Stimulated activated CD8-positive, alpha-beta memory T cell treated with anti-CD3 and anti-CD28 coated beads, Interleukin-7, amount 100 ng/mL, for 48 hours (primary cell): ENCODE data around the gene EVA1C.
"Not testable (repeated sequence)": the region's sequence is repeated elsewhere in the genome, so short reads cannot be mapped to it uniquely, and the experiment has no call there.

Experiments used
- DNase-seq, 2 donors: peaks; one replicate each; pipeline ENCODE4 v3.0.0-alpha.2; 2020; ENCODE audit warnings: low read depth in 1 of 2; ENCODE audit errors: extremely low read depth in 1 of 2

The EVA1C gene

DNA sequence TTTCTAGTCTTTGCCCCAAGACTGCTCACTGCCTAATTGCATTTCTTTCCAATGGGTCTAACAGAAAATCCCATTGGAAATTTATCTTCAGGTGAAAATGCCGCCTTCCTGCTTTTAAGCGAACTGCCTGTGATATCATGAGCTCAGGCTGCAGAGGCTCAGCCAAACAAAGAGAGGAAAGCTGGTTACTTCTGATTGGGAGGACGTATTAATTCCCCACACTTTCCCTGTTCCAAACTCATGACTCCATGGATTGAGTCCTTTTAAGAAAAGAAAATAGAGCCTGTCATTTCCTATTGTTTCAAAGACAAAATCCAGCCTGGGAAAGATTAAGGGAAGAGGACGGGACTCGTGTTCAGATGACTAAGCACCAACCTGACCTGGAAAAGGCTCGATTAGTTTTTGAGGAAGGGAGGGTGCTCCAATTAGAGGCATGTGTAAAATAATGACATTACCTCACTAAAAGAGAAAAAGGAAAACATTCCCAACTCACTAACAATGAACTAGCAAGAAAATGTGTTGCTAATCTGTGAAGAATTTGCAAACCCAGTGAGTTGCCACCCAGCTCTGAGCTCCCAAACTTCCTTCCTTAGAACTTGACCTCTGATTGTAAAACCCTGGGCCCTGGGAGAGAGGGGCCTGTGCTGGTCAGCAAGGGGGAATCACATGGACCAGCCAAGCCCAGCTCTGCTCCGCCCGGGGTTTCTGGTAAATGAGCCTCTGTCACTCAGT is 111.6 kb downstream of the EVA1C start:
- no peak for DNase-seq

DNA sequence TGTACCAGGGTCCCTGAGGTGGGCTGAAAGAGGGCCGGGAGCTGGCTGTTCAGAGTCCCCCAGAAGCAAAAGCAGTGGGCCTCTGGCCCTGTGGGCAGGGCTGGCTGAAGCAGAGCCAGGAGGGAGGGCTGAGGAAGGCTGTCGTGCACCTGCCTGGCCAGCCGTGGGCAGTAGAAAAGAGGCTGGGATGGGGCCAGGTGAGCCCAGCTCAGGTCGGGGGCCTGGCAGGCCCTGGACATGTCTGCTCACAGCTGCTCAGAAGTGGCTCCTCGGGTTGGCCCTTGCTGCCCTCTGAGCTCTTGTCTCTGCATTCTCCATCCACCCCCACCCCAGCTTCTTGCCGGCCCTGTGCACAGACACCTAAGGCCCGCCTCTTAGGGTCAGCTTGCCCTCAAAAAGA is 112.8 kb downstream of the EVA1C start:
- DNase-seq = no peak

DNA sequence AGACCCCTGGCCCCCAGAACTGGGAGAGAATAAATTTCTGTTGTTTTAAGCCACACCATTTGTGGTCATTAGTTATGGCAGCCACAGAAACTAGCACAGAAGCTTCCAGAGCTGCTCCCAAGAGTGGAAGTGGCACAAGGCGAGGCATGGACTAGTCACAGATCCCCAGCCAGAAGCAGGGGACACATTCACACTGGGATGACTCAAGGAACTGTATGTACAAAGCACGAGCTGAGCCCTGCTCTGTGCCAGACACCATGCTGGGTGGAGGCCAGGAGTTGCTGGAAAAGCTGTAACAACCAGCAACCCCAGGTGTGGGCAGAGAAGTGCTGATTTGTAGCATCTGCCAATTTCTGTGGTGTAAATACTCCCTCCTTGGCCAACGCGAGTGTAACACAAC is 117.2 kb downstream of the EVA1C start:
- DNase-seq = no peak

DNA sequence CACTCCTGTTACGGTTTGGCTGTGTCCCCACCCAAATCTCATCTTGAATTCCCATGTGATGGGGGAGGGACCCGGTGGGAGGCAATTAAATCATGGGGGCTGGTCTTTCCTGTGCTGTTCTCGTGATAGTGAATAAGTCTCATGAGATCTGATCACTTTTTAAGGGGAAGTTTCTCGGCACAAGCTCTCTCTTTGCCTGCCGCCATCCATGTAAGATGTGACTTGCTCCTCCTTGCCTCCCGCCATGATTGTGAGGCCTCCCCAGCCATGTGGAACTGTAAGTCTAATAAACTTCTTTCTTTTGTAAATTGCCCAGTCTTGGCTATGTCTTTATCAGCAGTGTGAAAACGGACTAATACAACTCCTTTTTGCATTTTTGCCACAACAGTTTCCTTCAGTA is 118.3 kb downstream of the EVA1C start:
- DNase-seq = not testable (repeated sequence)

DNA sequence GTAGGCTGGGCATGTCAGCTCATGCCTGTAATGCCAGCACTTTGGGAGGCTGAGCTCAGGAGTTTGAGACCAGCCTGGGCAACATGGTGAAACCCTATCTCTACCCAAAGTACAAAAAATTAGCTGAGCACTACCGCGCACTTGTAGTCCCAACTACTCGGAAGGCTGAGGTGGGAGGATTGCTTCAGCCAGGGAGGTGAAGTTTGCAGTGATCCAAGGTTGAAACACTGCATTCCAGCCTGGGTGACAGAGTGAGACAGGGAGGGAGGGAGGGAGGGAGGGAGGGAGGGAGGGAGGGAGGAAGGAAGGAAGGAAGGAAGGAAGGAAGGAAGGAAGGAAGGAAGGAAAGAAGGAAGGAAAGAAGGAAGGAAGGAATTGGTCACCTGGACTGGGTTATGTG is 119.1 kb downstream of the EVA1C start:
- not testable (repeated sequence) for DNase-seq

- DNase-seq = no peak
Measured at GRCh38 chr21:32532636-32533035, 120.1 kb downstream of the EVA1C start.

DNA sequence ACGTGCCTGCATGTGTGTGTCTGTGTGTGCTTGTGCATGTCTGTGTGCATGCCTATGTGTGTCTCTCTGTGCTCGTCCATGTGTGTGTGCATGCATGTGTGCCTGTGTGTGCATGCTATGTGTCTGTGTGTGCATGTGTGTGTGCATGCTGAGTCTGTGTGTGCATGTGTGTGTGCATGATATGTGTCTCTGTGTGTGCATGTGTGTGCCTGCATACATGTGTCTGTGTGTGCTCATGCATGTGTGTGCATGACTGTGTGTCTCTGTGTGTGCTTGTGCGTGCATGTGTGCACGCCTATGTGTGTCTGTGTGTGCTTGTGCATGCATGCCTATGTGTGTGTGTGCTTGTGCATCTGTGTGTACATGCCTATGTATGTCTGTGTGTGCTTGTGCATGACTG is 120.5 kb downstream of the EVA1C start:
- DNase-seq = no peak

GRCh38 chr21:32533611-32534010 is 121.1 kb downstream of the EVA1C start:
- DNase-seq = no peak

DNA sequence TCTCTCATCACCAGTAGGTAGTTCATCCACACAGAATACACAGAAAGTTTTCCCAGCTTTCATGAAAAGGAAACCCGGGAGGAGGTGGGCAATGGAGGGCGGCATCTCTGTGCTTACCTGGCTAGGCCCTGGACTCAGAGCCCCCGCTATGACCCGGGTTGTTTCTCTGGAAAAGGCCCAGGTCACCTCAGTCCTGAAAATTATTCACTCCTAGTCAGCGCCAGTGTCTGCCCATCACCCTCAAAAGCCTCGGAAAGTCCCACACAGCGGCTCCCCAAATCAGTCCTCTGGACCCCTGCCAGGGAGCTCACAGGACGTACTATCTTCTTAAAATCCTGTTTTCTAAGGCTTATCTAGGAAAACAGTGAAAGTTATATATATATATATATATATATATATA is 121.6 kb downstream of the EVA1C start:
- DNase-seq = no peak

- no peak for DNase-seq
Measured at GRCh38 chr21:32535612-32536011, 123.1 kb downstream of the EVA1C start.

GRCh38 chr21:32537569-32537881 is 125.0 kb downstream of the EVA1C start:
- no peak for DNase-seq

- DNase-seq = peak in 1 of 2 donors; percentile 9
Measured at GRCh38 chr21:32538147-32538792, 125.8 kb downstream of the EVA1C start.

DNA sequence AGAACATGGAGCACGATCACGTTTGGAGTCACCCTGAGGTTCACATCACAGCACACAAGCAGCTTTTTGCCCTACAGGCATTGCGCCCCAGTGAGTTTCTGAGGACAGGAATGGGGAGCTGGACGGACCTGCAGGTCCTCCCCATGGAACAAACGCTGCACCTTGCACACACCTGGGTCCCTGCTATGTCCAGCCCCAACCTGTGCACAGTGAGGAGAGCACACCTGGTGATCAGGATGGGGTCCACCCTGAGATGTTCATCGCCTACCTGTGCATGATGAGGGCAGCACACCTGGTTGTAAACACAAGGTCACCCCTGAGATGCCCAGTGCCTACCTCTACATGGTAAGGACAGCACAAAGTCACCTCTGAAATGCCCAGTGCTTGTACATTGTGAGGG is 126.9 kb downstream of the EVA1C start:
- no peak for DNase-seq

DNA sequence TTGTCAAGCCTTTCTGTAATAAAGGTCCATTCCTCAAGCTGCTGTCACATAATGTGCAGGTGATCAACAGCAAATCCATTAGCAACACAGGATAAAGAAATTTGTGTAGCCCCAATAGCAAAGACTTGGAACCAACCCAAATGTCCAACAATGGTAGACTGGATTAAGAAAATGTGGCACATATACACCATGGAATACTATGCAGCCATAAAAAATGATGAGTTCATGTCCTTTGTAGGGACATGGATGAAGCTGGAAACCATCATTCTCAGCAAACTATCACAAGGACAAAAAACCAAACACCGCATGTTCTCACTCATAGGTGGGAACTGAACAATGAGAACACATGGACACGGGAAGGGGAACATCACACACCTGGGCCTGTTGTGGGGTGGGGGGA is 130.6 kb downstream of the EVA1C start:
- DNase-seq = not testable (repeated sequence)

- no peak for DNase-seq
Measured at GRCh38 chr21:32543975-32544374, 131.5 kb downstream of the EVA1C start.

- DNase-seq = no peak
Measured at GRCh38 chr21:32544697-32545096, 132.2 kb downstream of the EVA1C start.

DNA sequence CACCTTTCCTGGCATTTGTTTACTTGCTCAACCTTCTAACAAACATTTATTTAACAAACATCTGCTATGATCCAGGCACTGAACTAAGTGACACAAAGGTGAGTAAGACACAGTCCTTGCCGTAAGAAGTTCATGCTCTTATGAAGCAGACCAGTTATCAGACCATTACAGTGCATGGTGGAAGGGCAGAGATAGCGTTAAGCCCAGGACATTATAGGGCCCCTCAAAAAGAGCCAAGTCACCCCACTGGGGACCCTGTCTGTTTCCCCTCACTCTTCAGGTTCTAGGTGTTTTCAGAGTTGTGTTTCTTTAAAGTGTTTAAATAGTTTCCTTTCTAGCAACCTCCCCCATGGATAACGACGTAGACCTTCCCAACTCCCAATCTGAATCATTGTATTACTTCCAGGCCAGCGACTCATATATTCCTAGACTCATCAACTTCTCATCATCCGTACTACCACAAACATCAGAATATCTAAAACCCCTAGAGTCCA is 133.5 kb downstream of the EVA1C start:
- no peak for DNase-seq

GRCh38 chr21:32547018-32547417 is 134.5 kb downstream of the EVA1C start:
- no peak for DNase-seq

GRCh38 chr21:32548978-32549377 is 136.5 kb downstream of the EVA1C start:
- no peak for DNase-seq

- no peak for DNase-seq
Measured at GRCh38 chr21:32549440-32549839, 136.9 kb downstream of the EVA1C start.

- no peak for DNase-seq
Measured at GRCh38 chr21:32549886-32550285, 137.4 kb downstream of the EVA1C start.

- no peak for DNase-seq
Measured at GRCh38 chr21:32554832-32555638, 142.5 kb downstream of the EVA1C start.
